ENCODE results near the gene CDK15. TPM values are rescaled to one million over a fixed set of nuclear protein-coding genes. Genes with fewer than 3 reads are reported as not detected.

The CDK15 gene
- total and polyA plus RNA-seq, 9 of the 15 experiments (the other 6 are each of a cell fraction or from before 2014, with no cell fraction given) = not detected

GRCh38 chr2:201906777-201907562 lies 100.6 kb downstream of the CDK15 start (continued):
- TF ChIP-seq ADNP (tag; IDR thresholded peaks at IDR 0.05) (peak; percentile 45; the same call in 1 of the 2 replicates), KHSRP (IDR thresholded peaks at IDR 0.05) (no peak), PHTF2 (CRISPR knock-in tag; IDR thresholded peaks at IDR 0.05) (no peak), ZSCAN29 (IDR thresholded peaks at IDR 0.05) (no peak), TRIM25 (IDR thresholded peaks at IDR 0.05; ENCODE audit: borderline replicate concordance) (no peak), TBL1XR1 (IDR thresholded peaks at IDR 0.05; ENCODE audit: low read length in 2 of 2) (peak in 1 of 2 experiments; percentile 41; a peak in 1 of 4 replicates), ZNF512 (tag; IDR thresholded peaks at IDR 0.05) (no peak), JUN (IDR thresholded peaks at IDR 0.05; ENCODE audit: borderline replicate concordance, low read depth, low read length) (no peak), JUN (CRISPR knock-in tag; IDR thresholded peaks at IDR 0.05; ENCODE audit: borderline replicate concordance) (no peak), ATF6 (CRISPR knock-in tag; IDR thresholded peaks at IDR 0.05) (0 out of 2 replicates have a peak, but pooled peaks have one; percentile 38), NFIX (CRISPR knock-in tag; IDR thresholded peaks at IDR 0.05; ENCODE audit: low read depth) (no peak), ZNF197 (CRISPR knock-in tag; IDR thresholded peaks at IDR 0.05; ENCODE audit: low read depth) (no peak), TFAP4 (CRISPR knock-in tag; IDR thresholded peaks at IDR 0.05; ENCODE audit: borderline replicate concordance) (peak; percentile 77), NCOR1 (IDR thresholded peaks at IDR 0.05) (peak; percentile 80), MYC (IDR thresholded peaks at IDR 0.05; ENCODE audit: low read depth, low read length) (peak; percentile 77), MYC (CRISPR knock-in tag; IDR thresholded peaks at IDR 0.05; ENCODE audit: borderline replicate concordance, low read depth) (no peak), NBN (IDR thresholded peaks at IDR 0.05; ENCODE audit: low read depth) (peak; percentile 69; the same call in 1 of the 2 replicates), USF2 (CRISPR knock-in tag; IDR thresholded peaks at IDR 0.05) (no peak), ETV5 (CRISPR knock-in tag; IDR thresholded peaks at IDR 0.05; ENCODE audit: low read depth) (no peak), RAD51 (IDR thresholded peaks at IDR 0.05; ENCODE audit: borderline replicate concordance, low read depth) (peak; percentile 29; the same call in 1 of the 2 replicates), L3MBTL2 (IDR thresholded peaks at IDR 0.05) (peak; percentile 89), HSF4 (CRISPR knock-in tag; IDR thresholded peaks at IDR 0.05; ENCODE audit: borderline replicate concordance) (no peak)

Data from K562 (cell line).